A549 (cell line): ENCODE data around the gene ITFG2.
"Not testable (repeated sequence)": the region's sequence is repeated elsewhere in the genome, so short reads cannot be mapped to it uniquely, and the experiment has no call there.

Experiments used
- CTCF ChIP-seq: fragments of >200 bp; sonication (Bioruptor Twin); formaldehyde crosslinking; IDR thresholded peaks from 3 replicates; pipeline ENCODE4 v1.5.1; 2016
- JUN ChIP-seq, 2 experiments: fragments of >200 bp; sonication (Bioruptor Twin); formaldehyde crosslinking; IDR thresholded peaks; 2 replicates in 1 of 2; 3 replicates in 1 of 2; pipeline ENCODE4 v1.6.1; 2016 to 2017
- KDM1A ChIP-seq: fragments of 200-600 bp; sonication (generic); IDR thresholded peaks from 2 replicates; pipeline ENCODE4 v1.6.1; 2016; ENCODE audit warnings: low read depth, mild to moderate bottlenecking
- RNF2 ChIP-seq: fragments of 200-600 bp; sonication (generic); IDR thresholded peaks from 2 replicates; pipeline ENCODE4 v1.6.1; 2016; ENCODE audit warnings: low read depth, mild to moderate bottlenecking, antibody characterized with exemption, moderate library complexity, borderline replicate concordance
- SREBF2 ChIP-seq: fragments of 450-650 bp; IDR thresholded peaks from 2 replicates; pipeline ENCODE4 v1.6.1; 2014; ENCODE audit warnings: mild to moderate bottlenecking, moderate library complexity

GRCh38 chr12:2863402-2863801 lies 50.9 kb downstream of the ITFG2 start:
- not testable (repeated sequence) for TF ChIP-seq JUN (IDR thresholded peaks at IDR 0.05); KDM1A; CTCF; RNF2; SREBF2
